Endothelial cell (in vitro differentiated cells): Measurements from ENCODE around the gene RAB44. TPM values are rescaled to one million over a fixed set of nuclear protein-coding genes. Genes with fewer than 3 reads are reported as not detected.
"Not testable (repeated sequence)": the region's sequence is repeated elsewhere in the genome, so short reads cannot be mapped to it uniquely, and the experiment has no call there.

Experiments used
- DNase-seq: peaks from one replicate; pipeline ENCODE4 v3.0.0; 2021; ENCODE audit warnings: low spot score
- H3K27ac Mint-ChIP-seq: one replicate; pipeline ENCODE4 v1.8.0; 2021; ENCODE audit warnings: mixed read lengths, inconsistent platforms; ENCODE audit not compliant: unreplicated experiment
- H3K27me3 Mint-ChIP-seq: one replicate; pipeline ENCODE4 v1.8.0; 2021; ENCODE audit warnings: mild to moderate bottlenecking, moderate library complexity, mixed read lengths, inconsistent platforms; ENCODE audit not compliant: unreplicated experiment
- H3K36me3 Mint-ChIP-seq: one replicate; pipeline ENCODE4 v1.8.0; 2021; ENCODE audit warnings: mild to moderate bottlenecking, low read depth, mixed read lengths, inconsistent platforms; ENCODE audit not compliant: unreplicated experiment
- H3K4me1 Mint-ChIP-seq: one replicate; pipeline ENCODE4 v1.8.0; 2021; ENCODE audit warnings: mild to moderate bottlenecking, mixed read lengths, inconsistent platforms; ENCODE audit not compliant: unreplicated experiment
- H3K4me3 Mint-ChIP-seq: one replicate; pipeline ENCODE4 v1.8.0; 2021; ENCODE audit warnings: mild to moderate bottlenecking, mixed read lengths, inconsistent platforms; ENCODE audit not compliant: unreplicated experiment
- H3K9me3 Mint-ChIP-seq: one replicate; pipeline ENCODE4 v1.8.0; 2021; ENCODE audit warnings: mixed read lengths, inconsistent platforms; ENCODE audit not compliant: unreplicated experiment
- CTCF ChIP-seq: fragments of 200-600 bp; sonication (generic); IDR thresholded peaks from one replicate; pipeline ENCODE4 v1.5.0; 2021; ENCODE audit warnings: antibody characterized with exemption; ENCODE audit not compliant: unreplicated experiment
- total RNA-seq: library from RNA; stranded (reverse); fragmentation: NEBNext Ultra II Directional; extraction: Animal tissue kit (Norgen Biotek cat#: 25700); gene quantifications from one replicate; pipeline ENCODE4 v1.2.1, GENCODE V29; 2021; ENCODE audit not compliant: unreplicated experiment

RAB44 gene
- total RNA-seq, 1 donor from 2014 or later: not detected

GRCh38 chr6:36720251-36721141, 22.9 kb downstream of the RAB44 start:
- no peaks in the 10 kb centered on the region for H3K36me3 Mint-ChIP-seq
- no peak overlapping the region for H3K4me3 Mint-ChIP-seq
- no peak for DNase-seq
- no peak for TF ChIP-seq CTCF
- no peaks in the 10 kb centered on the region for H3K9me3 Mint-ChIP-seq
- H3K27me3 Mint-ChIP-seq: peaks cover 5% of the 10 kb centered on the region
- no peaks in the 10 kb centered on the region for H3K4me1 Mint-ChIP-seq
- no peak overlapping the region for H3K27ac Mint-ChIP-seq

GRCh38 chr6:36721369-36722140, 23.9 kb downstream of the RAB44 start:
- no peak for TF ChIP-seq CTCF
- Mint-ChIP-seq H3K9me3 (no peaks in the 10 kb centered on the region), H3K4me3 (no peak overlapping the region), H3K4me1 (no peaks in the 10 kb centered on the region), H3K27ac (no peak overlapping the region), H3K36me3 (no peaks in the 10 kb centered on the region), H3K27me3 (peaks cover 5% of the 10 kb centered on the region)
- DNase-seq: no peak

- TF ChIP-seq CTCF: no peak
- H3K9me3 Mint-ChIP-seq: no peaks in the 10 kb centered on the region
- H3K27me3 Mint-ChIP-seq: peaks cover 5% of the 10 kb centered on the region
- H3K4me3 Mint-ChIP-seq: no peak overlapping the region
- H3K27ac Mint-ChIP-seq: no peak overlapping the region
- DNase-seq: no peak
- peaks cover 5% of the 10 kb centered on the region for H3K4me1 Mint-ChIP-seq
- H3K36me3 Mint-ChIP-seq: no peaks in the 10 kb centered on the region
Measured at GRCh38 chr6:36722365-36722764, 24.7 kb downstream of the RAB44 start.

GRCh38 chr6:36722879-36723278, 25.3 kb downstream of the RAB44 start:
- Mint-ChIP-seq H3K4me3 (no peak overlapping the region), H3K36me3 (no peaks in the 10 kb centered on the region), H3K9me3 (no peaks in the 10 kb centered on the region), H3K4me1 (peaks cover 9% of the 10 kb centered on the region), H3K27me3 (peaks cover 3% of the 10 kb centered on the region), H3K27ac (no peak overlapping the region)
- TF ChIP-seq CTCF: no peak
- DNase-seq: no peak

GRCh38 chr6:36723992-36724391, 26.4 kb downstream of the RAB44 start:
- not testable (repeated sequence) for DNase-seq, H3K36me3 Mint-ChIP-seq, H3K27ac Mint-ChIP-seq, H3K4me3 Mint-ChIP-seq, H3K27me3 Mint-ChIP-seq, H3K9me3 Mint-ChIP-seq
- peaks cover 17% of the 10 kb centered on the region for H3K4me1 Mint-ChIP-seq
